CD4-positive, alpha-beta T cell treated with Interleukin-21 for 1 hour (primary cell): ENCODE data around the gene PROKR2.

Source experiments
- DNase-seq: peaks from one replicate; pipeline ENCODE4 v3.0.0-alpha.2; 2020

The PROKR2 gene

GRCh38 chr20:5316188-5317158 lies at the start of gene PROKR2:
Gene PROKR2, minus strand, starts transcription at chr20:5316954. Its CDS starts 2,585 bp downstream, at chr20:5314369.
- no peak for DNase-seq

- DNase-seq, result no peak
These were observed 48.3 kb upstream of the PROKR2 start for GRCh38 chr20:5364997-5365597.

GRCh38 chr20:5364136-5364821 lies 47.5 kb upstream of the PROKR2 start:
- no peak for DNase-seq

GRCh38 chr20:5362771-5363170 lies 46.0 kb upstream of the PROKR2 start:
- DNase-seq, result no peak

- DNase-seq, result no peak
These were observed 44.4 kb upstream of the PROKR2 start for GRCh38 chr20:5361176-5361575.

- DNase-seq, result no peak
These were observed 41.2 kb upstream of the PROKR2 start for GRCh38 chr20:5357946-5358345.

- DNase-seq, result no peak
These were observed 40.2 kb upstream of the PROKR2 start for GRCh38 chr20:5356941-5357340.

GRCh38 chr20:5354901-5355300 lies 38.1 kb upstream of the PROKR2 start:
- DNase-seq, result no peak

GRCh38 chr20:5353624-5354496 lies 37.1 kb upstream of the PROKR2 start:
- DNase-seq, result no peak

GRCh38 chr20:5349448-5349847 lies 32.7 kb upstream of the PROKR2 start:
- no peak for DNase-seq

GRCh38 chr20:5342021-5342420 lies 25.3 kb upstream of the PROKR2 start:
- no peak for DNase-seq

GRCh38 chr20:5331340-5331739 lies 14.6 kb upstream of the PROKR2 start:
- DNase-seq, result no peak

- DNase-seq, result no peak
These were observed 11.5 kb upstream of the PROKR2 start for GRCh38 chr20:5328268-5328667.

- DNase-seq, result no peak
These were observed 10.6 kb upstream of the PROKR2 start for GRCh38 chr20:5327356-5327755.

- no peak for DNase-seq
These were observed 957 bp downstream of the PROKR2 start for GRCh38 chr20:5315807-5316187.

GRCh38 chr20:5313916-5314315 lies 2.8 kb downstream of the PROKR2 start:
- no peak for DNase-seq

- no peak for DNase-seq
These were observed 4.2 kb downstream of the PROKR2 start for GRCh38 chr20:5312518-5312917.

GRCh38 chr20:5309971-5310370 lies 6.8 kb downstream of the PROKR2 start:
- DNase-seq, result no peak

- no peak for DNase-seq
These were observed 17.9 kb downstream of the PROKR2 start for GRCh38 chr20:5298811-5299210.

GRCh38 chr20:5297280-5298004 lies 19.3 kb downstream of the PROKR2 start:
- DNase-seq, result no peak

- no peak for DNase-seq
These were observed 26.2 kb downstream of the PROKR2 start for GRCh38 chr20:5290596-5290995.

GRCh38 chr20:5282561-5282960 lies 34.2 kb downstream of the PROKR2 start:
- no peak for DNase-seq
